Lower lobe of right lung (tissue), 2 donors: Measurements from ENCODE around the gene PDE2A. TPM values are rescaled to one million over a fixed set of nuclear protein-coding genes. Genes with fewer than 3 reads are reported as not detected.

Source experiments
- ATAC-seq, 2 donors: fragments of 200-7000 bp; cut with Tn5 transposase; one replicate each; pipeline ENCODE4 v1.9.1; 2020 to 2022; ENCODE audit warnings: mild to moderate bottlenecking in 2 of 2, moderate library complexity in 2 of 2
- DNase-seq: peaks from one replicate; pipeline ENCODE4 v3.0.0-alpha.2; 2020
- H3K27ac ChIP-seq: fragments of 200-600 bp; one replicate; pipeline ENCODE4 v1.8.0; 2022
- H3K27me3 ChIP-seq: fragments of 200-600 bp; one replicate; pipeline ENCODE4 v1.8.0; 2022; ENCODE audit warnings: low read depth
- H3K36me3 ChIP-seq: fragments of 200-600 bp; one replicate; pipeline ENCODE4 v1.8.0; 2022; ENCODE audit warnings: mild to moderate bottlenecking
- H3K4me1 ChIP-seq: fragments of 200-600 bp; one replicate; pipeline ENCODE4 v1.8.0; 2022
- H3K4me3 ChIP-seq: fragments of 200-600 bp; one replicate; pipeline ENCODE4 v1.8.0; 2022; ENCODE audit warnings: mild to moderate bottlenecking
- H3K9me3 ChIP-seq: fragments of 200-600 bp; one replicate; pipeline ENCODE4 v1.8.0; 2022
- CTCF ChIP-seq: fragments of 200-600 bp; IDR thresholded peaks from one replicate; pipeline ENCODE4 v1.8.0; 2022; ENCODE audit warnings: antibody characterized with exemption, mild to moderate bottlenecking
- intact Hi-C: fragments of 100-400 bp; cut with DNase I; formaldehyde crosslinking; loops from one replicate; pipeline ENCODE4 v1.11.0; 2022
- total RNA-seq: library from RNA; stranded (reverse); fragmentation: NEBNext Ultra II Directional; extraction: Animal tissue kit (Norgen Biotek cat#: 25700); gene quantifications from one replicate; pipeline ENCODE4 v1.2.1, GENCODE V29; 2021
- donor health status: DM: no; HTN: yes; CAD: no; lungs with severe emphysema.

PDE2A gene
- total RNA-seq, 1 donor from 2014 or later, result 19.5 TPM

GRCh38 chr11:72582206-72583176 lies 91.7 kb downstream of the PDE2A start:
- DNase-seq (peak; percentile 35), ATAC-seq (no peak)
- Histone ChIP-seq H3K27ac (no peak overlapping the region), H3K27me3 (peaks cover 27% of the 10 kb centered on the region), H3K9me3 (no peaks in the 10 kb centered on the region), H3K36me3 (peaks cover 8% of the 10 kb centered on the region), H3K4me3 (no peak overlapping the region), H3K4me1 (peaks cover 20% of the 10 kb centered on the region)
- intact Hi-C loops, result no loop called here
- TF ChIP-seq CTCF, result no peak

GRCh38 chr11:72581067-72581466 lies 93.2 kb downstream of the PDE2A start:
- ATAC-seq (no peak), DNase-seq (no peak)
- H3K9me3 ChIP-seq, result no peaks in the 10 kb centered on the region
- peaks cover 17% of the 10 kb centered on the region for H3K27me3 ChIP-seq
- H3K4me1 ChIP-seq, result peaks cover 20% of the 10 kb centered on the region
- no peak overlapping the region for H3K27ac ChIP-seq
- intact Hi-C loops, result no loop called here
- H3K36me3 ChIP-seq, result peaks cover 8% of the 10 kb centered on the region
- H3K4me3 ChIP-seq, result no peak overlapping the region
- no peak for TF ChIP-seq CTCF

- H3K27me3 ChIP-seq, result peaks cover 14% of the 10 kb centered on the region
- peaks cover 16% of the 10 kb centered on the region for H3K4me1 ChIP-seq
- no peak for DNase-seq
- no peak overlapping the region for H3K27ac ChIP-seq
- no peaks in the 10 kb centered on the region for H3K9me3 ChIP-seq
- no peak for TF ChIP-seq CTCF
- intact Hi-C loops, result no loop called here
- no peak for ATAC-seq
- no peak overlapping the region for H3K4me3 ChIP-seq
- peaks cover 8% of the 10 kb centered on the region for H3K36me3 ChIP-seq
Measured at GRCh38 chr11:72580642-72580950, 93.6 kb downstream of the PDE2A start.

GRCh38 chr11:72579816-72580641 lies 94.2 kb downstream of the PDE2A start:
- TF ChIP-seq CTCF, result no peak
- intact Hi-C loops, result loop anchor here (10.0 kb wide), 1 partner anchor 105 kb away; no protein-coding TSS in a partner anchor
- Histone ChIP-seq H3K27me3 (peaks cover 12% of the 10 kb centered on the region), H3K27ac (no peak overlapping the region), H3K4me1 (peaks cover 10% of the 10 kb centered on the region), H3K36me3 (peaks cover 8% of the 10 kb centered on the region), H3K9me3 (no peaks in the 10 kb centered on the region), H3K4me3 (no peak overlapping the region)
- DNase-seq (peak; percentile 22), ATAC-seq (no peak)

- Histone ChIP-seq H3K9me3 (no peaks in the 10 kb centered on the region), H3K4me1 (peaks cover 2% of the 10 kb centered on the region), H3K27me3 (peaks cover 4% of the 10 kb centered on the region), H3K27ac (no peak overlapping the region), H3K36me3 (peaks cover 8% of the 10 kb centered on the region), H3K4me3 (no peak overlapping the region)
- DNase-seq (peak; percentile 11), ATAC-seq (no peak)
- intact Hi-C loops, result loop anchor here (10.0 kb wide), 1 partner anchor 104 kb away; no protein-coding TSS in a partner anchor
- no peak for TF ChIP-seq CTCF
Measured at GRCh38 chr11:72578991-72579815, 95.0 kb downstream of the PDE2A start.
